Right atrium auricular region (tissue), 2 donors: Measurements from ENCODE around the gene LCN12. TPM values are rescaled to one million over a fixed set of nuclear protein-coding genes. Genes with fewer than 3 reads are reported as not detected.

ENCODE experiments used
- DNase-seq: peaks from one replicate; pipeline ENCODE4 v3.0.0-alpha.2; 2019; ENCODE audit warnings: low spot score
- H3K27ac ChIP-seq, 2 donors: fragments of 200-600 bp; sonication (generic); 1 replicate in 1 of 2; 2 replicates in 1 of 2; pipeline ENCODE4 v1.5.1; 2016 to 2019
- H3K27me3 ChIP-seq, 2 donors: fragments of 200-600 bp; sonication (generic); one replicate each; pipeline versions ENCODE4 v1.5.1 to v1.6.0; 2017 to 2019
- H3K36me3 ChIP-seq: fragments of 200-600 bp; sonication (generic); one replicate; pipeline ENCODE4 v1.5.1; 2016
- H3K4me1 ChIP-seq, 2 donors: fragments of 200-600 bp; sonication (generic); one replicate each; pipeline versions ENCODE4 v1.5.1 to v1.6.0; 2017 to 2019
- H3K4me3 ChIP-seq, 2 donors: fragments of 200-600 bp; sonication (generic); 1 replicate in 1 of 2; 2 replicates in 1 of 2; pipeline ENCODE4 v1.5.1; 2017 to 2019; ENCODE audit warnings: mild to moderate bottlenecking in 1 of 2, moderate library complexity in 1 of 2
- H3K9me3 ChIP-seq, 2 donors: fragments of 200-600 bp; sonication (generic); one replicate each; pipeline ENCODE4 v1.5.1; 2019
- CTCF ChIP-seq, 2 donors: fragments of 200-600 bp; sonication (generic); IDR thresholded peaks; one replicate each; pipeline ENCODE4 v1.5.1; 2019; ENCODE audit warnings: antibody characterized with exemption in 2 of 2
- total RNA-seq, 2 donors: library from RNA; depleted of rRNA; stranded (reverse); fragments of >200 nt; gene quantifications; one replicate each; pipeline ENCODE4 v1.1.0, GENCODE V29; 2016

Gene LCN12
- total RNA-seq, 2 donors from 2014 or later: 10.8 to 11.3 TPM

- Histone ChIP-seq H3K4me3 (peak overlapping the region; percentile 6 to 32), H3K4me1 (peaks cover 0 to 50% of the 10 kb centered on the region in 2 donors), H3K9me3 (no peaks in the 10 kb centered on the region), H3K27me3 (no peaks in the 10 kb centered on the region), H3K36me3 (no peaks in the 10 kb centered on the region), H3K27ac (no peak overlapping the region)
- TF ChIP-seq CTCF (IDR thresholded peaks at IDR 0.05): no peak
- no peak for DNase-seq
Observed at GRCh38 chr9:136985853-136986252, 33.8 kb downstream of the LCN12 start.

- H3K27me3 ChIP-seq: no peaks in the 10 kb centered on the region
- H3K9me3 ChIP-seq: no peaks in the 10 kb centered on the region
- H3K36me3 ChIP-seq: no peaks in the 10 kb centered on the region
- peaks cover 0 to 42% of the 10 kb centered on the region in 2 donors for H3K4me1 ChIP-seq
- no peak for TF ChIP-seq CTCF (IDR thresholded peaks at IDR 0.05)
- no peak overlapping the region for H3K27ac ChIP-seq
- H3K4me3 ChIP-seq: no peak overlapping the region
- DNase-seq: no peak
Observed at GRCh38 chr9:136988872-136989271, 36.8 kb downstream of the LCN12 start.

- no peak for TF ChIP-seq CTCF (IDR thresholded peaks at IDR 0.05)
- H3K4me3 ChIP-seq: no peak overlapping the region
- no peaks in the 10 kb centered on the region for H3K36me3 ChIP-seq
- no peak for DNase-seq
- H3K4me1 ChIP-seq: peaks cover 0 to 44% of the 10 kb centered on the region in 2 donors
- no peaks in the 10 kb centered on the region for H3K27me3 ChIP-seq
- no peaks in the 10 kb centered on the region for H3K9me3 ChIP-seq
- H3K27ac ChIP-seq: no peak overlapping the region
Observed at GRCh38 chr9:136990242-136990911, 38.3 kb downstream of the LCN12 start.

GRCh38 chr9:136991993-136992818, 40.1 kb downstream of the LCN12 start, which contains the start of gene PAXX:
Gene PAXX (plus strand): TSS chr9:136992422. CDS start chr9:136992444, 22 bp downstream.
- no peak for TF ChIP-seq CTCF (IDR thresholded peaks at IDR 0.05)
- H3K9me3 ChIP-seq: no peaks in the 10 kb centered on the region
- peaks cover 0 to 55% of the 10 kb centered on the region in 2 donors for H3K4me1 ChIP-seq
- peak within 1 kb of the TSS; percentile 78 to 88 for H3K27ac ChIP-seq
- peak; percentile 89 for DNase-seq
- peak within 1 kb of the TSS; percentile 65 to 78 for H3K4me3 ChIP-seq
- H3K27me3 ChIP-seq: no peaks in the 10 kb centered on the region
- H3K36me3 ChIP-seq: no peaks in the 10 kb centered on the region

- Histone ChIP-seq H3K27ac (peak overlapping the region; percentile 78 to 88), H3K36me3 (no peaks in the 10 kb centered on the region), H3K27me3 (no peaks in the 10 kb centered on the region), H3K4me1 (peaks cover 0 to 55% of the 10 kb centered on the region in 2 donors), H3K4me3 (peak overlapping the region; percentile 65 to 78), H3K9me3 (no peaks in the 10 kb centered on the region)
- no peak for TF ChIP-seq CTCF (IDR thresholded peaks at IDR 0.05)
- no peak for DNase-seq
Observed at GRCh38 chr9:136992819-136993369, 40.8 kb downstream of the LCN12 start.
